ENCODE results near the gene HUS1. TPM values are rescaled to one million over a fixed set of nuclear protein-coding genes. Genes with fewer than 3 reads are reported as not detected.

The HUS1 gene
- total RNA-seq, 1 donor from 2014 or later, result 13.4 TPM

DNA sequence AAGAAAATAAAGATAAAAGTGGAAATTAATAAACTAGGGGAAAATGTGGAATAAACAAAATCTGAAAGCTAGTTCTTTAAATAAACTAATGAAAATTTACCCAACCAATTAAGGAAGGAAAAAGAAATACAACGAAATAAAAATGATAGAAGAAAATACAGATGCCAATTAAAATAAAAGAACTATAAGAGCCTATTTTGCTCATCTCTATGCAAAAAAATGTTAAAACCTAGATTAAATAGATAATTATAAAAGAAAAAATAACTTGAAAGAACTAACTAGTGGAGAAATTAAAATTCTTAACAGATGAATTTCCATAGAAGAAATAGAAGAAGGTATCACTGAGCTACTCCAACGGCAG, 63.8 kb downstream of the HUS1 start:
- Histone ChIP-seq H3K4me3 (ENCODE audit: low read depth, low read length) (no peak overlapping the region), H3K36me3 (ENCODE audit: control insufficient read depth, insufficient read depth, low read length) (no peaks in the 10 kb centered on the region), H3K27me3 (ENCODE audit: control insufficient read depth, insufficient read depth, low read length) (no peaks in the 10 kb centered on the region)
- TF ChIP-seq, protein P1, sequence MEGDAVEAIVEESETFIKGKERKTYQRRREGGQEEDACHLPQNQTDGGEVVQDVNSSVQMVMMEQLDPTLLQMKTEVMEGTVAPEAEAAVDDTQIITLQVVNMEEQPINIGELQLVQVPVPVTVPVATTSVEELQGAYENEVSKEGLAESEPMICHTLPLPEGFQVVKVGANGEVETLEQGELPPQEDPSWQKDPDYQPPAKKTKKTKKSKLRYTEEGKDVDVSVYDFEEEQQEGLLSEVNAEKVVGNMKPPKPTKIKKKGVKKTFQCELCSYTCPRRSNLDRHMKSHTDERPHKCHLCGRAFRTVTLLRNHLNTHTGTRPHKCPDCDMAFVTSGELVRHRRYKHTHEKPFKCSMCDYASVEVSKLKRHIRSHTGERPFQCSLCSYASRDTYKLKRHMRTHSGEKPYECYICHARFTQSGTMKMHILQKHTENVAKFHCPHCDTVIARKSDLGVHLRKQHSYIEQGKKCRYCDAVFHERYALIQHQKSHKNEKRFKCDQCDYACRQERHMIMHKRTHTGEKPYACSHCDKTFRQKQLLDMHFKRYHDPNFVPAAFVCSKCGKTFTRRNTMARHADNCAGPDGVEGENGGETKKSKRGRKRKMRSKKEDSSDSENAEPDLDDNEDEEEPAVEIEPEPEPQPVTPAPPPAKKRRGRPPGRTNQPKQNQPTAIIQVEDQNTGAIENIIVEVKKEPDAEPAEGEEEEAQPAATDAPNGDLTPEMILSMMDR (IDR thresholded peaks at IDR 0.05; ENCODE audit: insufficient read depth, low read length, poor library complexity, severe bottlenecking), result no peak
- DNase-seq (ENCODE audit: low read depth), result no peak

DNA sequence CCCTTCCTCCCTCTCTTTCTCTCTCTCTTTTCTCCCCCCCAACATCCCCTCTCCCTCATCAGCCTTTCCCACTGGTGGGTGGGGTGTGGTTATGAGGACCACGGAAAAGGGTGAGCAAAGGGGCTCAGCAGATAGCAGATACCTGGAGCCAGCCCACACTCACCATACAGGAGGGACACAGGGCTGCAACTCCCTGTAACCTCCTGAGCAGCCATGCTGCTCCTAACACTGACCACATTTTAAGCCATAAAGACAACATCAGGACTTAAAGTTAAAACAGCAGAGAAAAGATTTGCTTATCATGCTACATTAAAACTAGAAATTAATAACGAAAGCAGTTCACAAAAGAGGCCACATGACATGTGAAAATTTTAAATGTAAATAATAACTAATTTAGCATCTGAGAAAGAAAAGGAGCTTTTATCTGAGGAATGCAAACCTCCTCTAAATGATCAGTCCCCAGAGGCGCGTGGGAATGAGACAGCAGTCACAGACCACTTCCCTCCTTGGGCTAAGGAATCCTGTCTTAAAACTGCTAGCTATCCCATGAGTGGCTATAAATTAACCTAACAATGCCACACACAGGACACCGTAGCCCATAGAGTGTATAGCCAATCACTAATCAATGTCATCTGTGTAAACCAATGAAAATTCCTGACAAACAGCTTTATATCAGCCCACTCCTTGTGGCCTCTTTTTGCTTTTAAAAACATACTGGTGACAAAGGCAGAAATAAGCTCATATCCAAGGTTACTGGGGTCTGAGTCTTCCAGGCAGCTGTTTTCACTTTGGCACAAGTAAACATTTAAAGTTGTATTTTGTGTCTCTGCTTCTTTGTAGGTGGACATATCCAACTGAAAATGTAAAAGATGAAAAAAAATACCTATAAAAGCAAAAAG, 64.4 kb downstream of the HUS1 start:
- TF ChIP-seq, protein P1 (IDR thresholded peaks at IDR 0.05; ENCODE audit: insufficient read depth, low read length, poor library complexity, severe bottlenecking), result no peak
- no peaks in the 10 kb centered on the region for H3K27me3 ChIP-seq (ENCODE audit: control insufficient read depth, insufficient read depth, low read length)
- peak; percentile 45 for DNase-seq (ENCODE audit: low read depth)

More for the DNA sequence above, 64.4 kb downstream of the HUS1 start:
- no peaks in the 10 kb centered on the region for H3K36me3 ChIP-seq (ENCODE audit: control insufficient read depth, insufficient read depth, low read length)
- H3K4me3 ChIP-seq (ENCODE audit: low read depth, low read length), result no peak overlapping the region

Other genes with a start within 250 kb of the HUS1 start
- 0.08 and 0.14 TPM in 2 replicates for gene PKD1L1, start 31.1 kb downstream of the HUS1 start, total RNA-seq
- not detected in 2 replicates for gene SUN3, start 49.5 kb upstream of the HUS1 start, total RNA-seq
- 0.34 TPM in 1 of 2 replicates, not detected in the other for gene C7orf57, start 55.9 kb upstream of the HUS1 start, total RNA-seq
- gene UPP1, start 109.7 kb upstream of the HUS1 start, total RNA-seq, result 421 and 429 TPM in 2 replicates
- gene ABCA13, start 191.8 kb upstream of the HUS1 start, total RNA-seq, result 0.71 and 1.7 TPM in 2 replicates